HepG2 (cell line): ENCODE data around the gene SAC3D1. TPM values are rescaled to one million over a fixed set of nuclear protein-coding genes. Genes with fewer than 3 reads are reported as not detected.

ENCODE experiments used
- ATRX ChIP-seq: sonication (generic); formaldehyde crosslinking; IDR thresholded peaks from 2 replicates; pipeline ENCODE4 v1.4.0; 2020; ENCODE audit warnings: missing genetic modification reagents, borderline replicate concordance
- HNRNPUL1 ChIP-seq: fragments of 200-400 bp; formaldehyde crosslinking; IDR thresholded peaks from 2 replicates; pipeline ENCODE4 v1.6.1; 2017; ENCODE audit warnings: low read depth, mild to moderate bottlenecking, low read length, moderate library complexity
- KLF16 ChIP-seq, 2 experiments: sonication (generic) in 1 of 2; formaldehyde crosslinking in 1 of 2; IDR thresholded peaks; 2 replicates each; pipeline versions ENCODE4 v1.6.1 to v1.8.0; 2016 to 2023; ENCODE audit warnings: missing genetic modification reagents in 2 of 2, missing compliant biosample characterization in 1 of 2
- MTF1 ChIP-seq: sonication (generic); formaldehyde crosslinking; IDR thresholded peaks from 2 replicates; pipeline ENCODE4 v1.5.0; 2020; ENCODE audit warnings: missing genetic modification reagents
- TAF1 ChIP-seq: sonication (generic); formaldehyde crosslinking; IDR thresholded peaks from 2 replicates; pipeline ENCODE4 v1.4.0; 2020; ENCODE audit warnings: missing genetic modification reagents
- TERF1 ChIP-seq: sonication (generic); formaldehyde crosslinking; IDR thresholded peaks from 2 replicates; pipeline ENCODE4 v1.8.0; 2022; ENCODE audit warnings: mild to moderate bottlenecking, missing genetic modification reagents, moderate library complexity
- ZBTB4 ChIP-seq: sonication (generic); formaldehyde crosslinking; IDR thresholded peaks from 2 replicates; pipeline ENCODE4 v1.4.0; 2020; ENCODE audit warnings: missing genetic modification reagents, mild to moderate bottlenecking, borderline replicate concordance
- ZFY ChIP-seq: sonication (generic); formaldehyde crosslinking; IDR thresholded peaks from 2 replicates; pipeline ENCODE4 v1.4.0; 2020; ENCODE audit warnings: missing genetic modification reagents
- ZNF503 ChIP-seq: sonication (generic); formaldehyde crosslinking; IDR thresholded peaks from 2 replicates; pipeline ENCODE4 v1.4.0; 2020; ENCODE audit warnings: missing genetic modification reagents
- polyA plus RNA-seq, 8 experiments: library from polyadenylated mRNA; depleted of rRNA in 3 of 8; stranded (reverse) in 7 of 8; unstranded in 1 of 8; fragments of >200 nt; fragmentation: Illumina TruSeq in 4 of 8; extraction: Trizol in 4 of 8; gene quantifications; 2 replicates each; pipeline versions ENCODE4 v1.2.1 to v1.2.3, GENCODE V29; 2011 to 2016; ENCODE audit warnings: low read depth in 4 of 8, missing spikeins in 1 of 8, mixed read lengths in 1 of 8; ENCODE audit not compliant: insufficient read depth in 1 of 8
- total RNA-seq, 5 experiments: library from RNA; depleted of rRNA; stranded (reverse); fragments of >200 nt; fragmentation: Illumina TruSeq; extraction: Trizol; gene quantifications; 2 replicates each; pipeline ENCODE4 v1.2.3, GENCODE V29; 2016; ENCODE audit warnings: low read depth in 1 of 5
- TF ChIP-seq, protein P1 (sequence below): IDR thresholded peaks from 2 replicates; pipeline ENCODE4 v1.6.1; 2016; ENCODE audit warnings: low read depth
- TF ChIP-seq, protein P2 (sequence below): sonication (generic); formaldehyde crosslinking; IDR thresholded peaks from 2 replicates; pipeline ENCODE4 v1.5.1; 2020; ENCODE audit warnings: missing genetic modification reagents, mild to moderate bottlenecking, borderline replicate concordance
- TF ChIP-seq, protein P3 (sequence below): sonication (generic); formaldehyde crosslinking; IDR thresholded peaks from 2 replicates; pipeline ENCODE4 v1.4.0; 2020; ENCODE audit warnings: missing genetic modification reagents, borderline replicate concordance

SAC3D1 gene
- total and polyA plus RNA-seq, 2 of the 13 experiments (the other 11 are each of a cell fraction or from before 2014, with no cell fraction given): 7.4 to 36.3 TPM

DNA sequence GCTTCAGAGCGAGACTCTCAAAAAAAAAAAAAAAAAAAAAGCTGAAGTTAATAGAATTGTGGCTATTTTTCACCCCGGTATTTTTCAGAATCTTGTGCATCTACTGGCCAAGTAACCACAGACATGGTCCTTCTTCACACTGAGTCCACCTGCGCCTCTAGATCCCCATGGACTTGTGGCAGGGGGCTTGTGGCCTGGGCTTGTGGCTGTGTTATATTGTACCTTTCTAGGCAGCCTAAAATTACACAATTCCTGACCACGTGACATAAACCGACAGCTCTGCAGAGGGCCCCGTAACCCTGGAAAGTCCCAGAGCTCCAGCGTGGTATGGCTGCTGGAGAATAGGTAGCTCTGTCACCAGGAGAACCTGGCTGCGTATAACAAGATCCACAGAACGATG lies 28.2 kb downstream of the SAC3D1 start (continued):
- TF ChIP-seq ZFY (CRISPR knock-in tag) (no peak), TERF1 (CRISPR knock-in tag) (no peak), TAF1 (CRISPR knock-in tag) (no peak), KLF16 (CRISPR knock-in tag; IDR thresholded peaks at IDR 0.05) (no peak), ZBTB4 (CRISPR knock-in tag) (no peak), HNRNPUL1 (no peak), ZNF503 (CRISPR knock-in tag) (no peak), MTF1 (CRISPR knock-in tag) (no peak), ATRX (CRISPR knock-in tag) (no peak)
- TF ChIP-seq, protein P1, sequence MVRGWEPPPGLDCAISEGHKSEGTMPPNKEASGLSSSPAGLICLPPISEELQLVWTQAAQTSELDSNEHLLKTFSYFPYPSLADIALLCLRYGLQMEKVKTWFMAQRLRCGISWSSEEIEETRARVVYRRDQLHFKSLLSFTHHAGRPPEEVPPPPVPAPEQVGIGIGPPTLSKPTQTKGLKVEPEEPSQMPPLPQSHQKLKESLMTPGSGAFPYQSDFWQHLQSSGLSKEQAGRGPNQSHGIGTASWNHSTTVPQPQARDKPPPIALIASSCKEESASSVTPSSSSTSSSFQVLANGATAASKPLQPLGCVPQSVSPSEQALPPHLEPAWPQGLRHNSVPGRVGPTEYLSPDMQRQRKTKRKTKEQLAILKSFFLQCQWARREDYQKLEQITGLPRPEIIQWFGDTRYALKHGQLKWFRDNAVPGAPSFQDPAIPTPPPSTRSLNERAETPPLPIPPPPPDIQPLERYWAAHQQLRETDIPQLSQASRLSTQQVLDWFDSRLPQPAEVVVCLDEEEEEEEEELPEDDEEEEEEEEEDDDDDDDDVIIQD: no peak
- TF ChIP-seq, protein P2, sequence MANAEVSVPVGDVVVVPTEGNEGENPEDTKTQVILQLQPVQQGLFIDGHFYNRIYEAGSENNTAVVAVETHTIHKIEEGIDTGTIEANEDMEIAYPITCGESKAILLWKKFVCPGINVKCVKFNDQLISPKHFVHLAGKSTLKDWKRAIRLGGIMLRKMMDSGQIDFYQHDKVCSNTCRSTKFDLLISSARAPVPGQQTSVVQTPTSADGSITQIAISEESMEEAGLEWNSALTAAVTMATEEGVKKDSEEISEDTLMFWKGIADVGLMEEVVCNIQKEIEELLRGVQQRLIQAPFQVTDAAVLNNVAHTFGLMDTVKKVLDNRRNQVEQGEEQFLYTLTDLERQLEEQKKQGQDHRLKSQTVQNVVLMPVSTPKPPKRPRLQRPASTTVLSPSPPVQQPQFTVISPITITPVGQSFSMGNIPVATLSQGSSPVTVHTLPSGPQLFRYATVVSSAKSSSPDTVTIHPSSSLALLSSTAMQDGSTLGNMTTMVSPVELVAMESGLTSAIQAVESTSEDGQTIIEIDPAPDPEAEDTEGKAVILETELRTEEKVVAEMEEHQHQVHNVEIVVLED: no peak
- TF ChIP-seq, protein P3, sequence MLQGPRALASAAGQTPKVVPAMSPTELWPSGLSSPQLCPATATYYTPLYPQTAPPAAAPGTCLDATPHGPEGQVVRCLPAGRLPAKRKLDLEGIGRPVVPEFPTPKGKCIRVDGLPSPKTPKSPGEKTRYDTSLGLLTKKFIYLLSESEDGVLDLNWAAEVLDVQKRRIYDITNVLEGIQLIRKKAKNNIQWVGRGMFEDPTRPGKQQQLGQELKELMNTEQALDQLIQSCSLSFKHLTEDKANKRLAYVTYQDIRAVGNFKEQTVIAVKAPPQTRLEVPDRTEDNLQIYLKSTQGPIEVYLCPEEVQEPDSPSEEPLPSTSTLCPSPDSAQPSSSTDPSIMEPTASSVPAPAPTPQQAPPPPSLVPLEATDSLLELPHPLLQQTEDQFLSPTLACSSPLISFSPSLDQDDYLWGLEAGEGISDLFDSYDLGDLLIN: no peak
